Astrocyte of the spinal cord (primary cell): ENCODE data around the gene CIAPIN1.

Experiments used
- DNase-seq: peaks from one replicate; pipeline ENCODE4 v3.0.0; 2011; ENCODE audit warnings: low read depth, low spot score
- H3K4me3 ChIP-seq: 2 replicates; pipeline ENCODE4 v1.5.1; 2011; ENCODE audit warnings: low read depth, mild to moderate bottlenecking, low read length, moderate library complexity
- CTCF ChIP-seq: IDR thresholded peaks from 2 replicates; pipeline ENCODE4 v1.5.1; 2012; ENCODE audit warnings: low read depth, mild to moderate bottlenecking, low read length, inconsistent platforms
- in situ Hi-C: cut with HindIII; loops from 2 replicates; pipeline ENCODE4 v1.10.0; 2017; ENCODE audit warnings: low sequenced_read_pairs

Gene CIAPIN1

DNA sequence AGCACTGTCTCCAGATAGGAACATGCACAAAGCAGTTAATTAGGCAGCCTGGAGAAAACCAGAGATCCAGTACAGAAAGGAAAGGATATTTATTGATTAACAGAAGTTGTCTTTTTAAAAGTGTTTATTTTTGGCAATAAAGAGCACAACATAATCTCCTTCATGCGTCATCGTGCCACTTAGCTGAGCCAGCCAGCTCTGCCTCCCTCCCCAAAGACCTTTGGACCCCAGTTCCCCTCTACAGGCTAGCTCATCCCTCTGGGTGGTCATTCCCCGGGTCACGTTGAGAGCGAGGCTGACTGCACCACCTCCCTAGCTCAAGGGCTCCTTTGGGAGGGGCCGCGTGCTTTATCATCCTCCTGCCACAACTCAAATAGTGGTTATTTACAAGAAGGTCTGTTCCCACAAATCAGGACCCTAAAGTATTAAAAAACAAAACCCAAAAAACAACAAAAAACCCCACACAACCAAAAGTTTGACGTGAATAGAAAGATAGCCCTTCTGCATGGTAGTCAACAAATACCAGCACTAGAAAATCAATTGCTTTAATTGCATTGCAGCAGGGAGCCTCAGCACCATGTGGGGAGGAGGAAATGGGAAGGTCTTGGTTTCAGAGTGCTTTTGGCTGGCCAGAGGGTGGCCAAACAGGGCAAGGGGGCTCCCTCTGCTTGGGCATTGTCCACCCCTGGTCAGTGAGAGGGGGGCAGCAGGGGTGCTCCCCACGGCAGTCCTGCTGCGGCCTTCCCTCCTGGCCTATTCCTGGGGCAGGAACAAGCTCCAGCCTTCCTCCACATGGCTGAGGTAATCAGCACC, 24.9 kb upstream of the CIAPIN1 start:
- in situ Hi-C loops: no loop called here
- H3K4me3 ChIP-seq: no peak overlapping the region
- TF ChIP-seq CTCF: no peak
- DNase-seq: no peak

GRCh38 chr16:57471209-57471608, 24.0 kb upstream of the CIAPIN1 start:
- in situ Hi-C loops: no loop called here
- no peak for TF ChIP-seq CTCF
- DNase-seq: no peak
- H3K4me3 ChIP-seq: no peak overlapping the region

- in situ Hi-C loops: no loop called here
- no peak overlapping the region for H3K4me3 ChIP-seq
- TF ChIP-seq CTCF: no peak
- no peak for DNase-seq
Observed at GRCh38 chr16:57470711-57471110, 23.5 kb upstream of the CIAPIN1 start.

- no peak for DNase-seq
- no peak overlapping the region for H3K4me3 ChIP-seq
- in situ Hi-C loops: no loop called here
- TF ChIP-seq CTCF: no peak
Observed at GRCh38 chr16:57469917-57470470, 22.8 kb upstream of the CIAPIN1 start.

GRCh38 chr16:57469046-57469445, 21.9 kb upstream of the CIAPIN1 start:
- no peak overlapping the region for H3K4me3 ChIP-seq
- no peak for DNase-seq
- no peak for TF ChIP-seq CTCF
- in situ Hi-C loops: no loop called here

- no peak for DNase-seq
- in situ Hi-C loops: no loop called here
- no peak for TF ChIP-seq CTCF
- H3K4me3 ChIP-seq: no peak overlapping the region
Observed at GRCh38 chr16:57468346-57468745, 21.2 kb upstream of the CIAPIN1 start.
